ENCODE measurements around the gene SLC35A3. TPM values are rescaled to one million over a fixed set of nuclear protein-coding genes. Genes with fewer than 3 reads are reported as not detected.

The SLC35A3 gene
- total and polyA plus RNA-seq, 7 donors: 20.2 to 40.6 (median 23.9) TPM

DNA sequence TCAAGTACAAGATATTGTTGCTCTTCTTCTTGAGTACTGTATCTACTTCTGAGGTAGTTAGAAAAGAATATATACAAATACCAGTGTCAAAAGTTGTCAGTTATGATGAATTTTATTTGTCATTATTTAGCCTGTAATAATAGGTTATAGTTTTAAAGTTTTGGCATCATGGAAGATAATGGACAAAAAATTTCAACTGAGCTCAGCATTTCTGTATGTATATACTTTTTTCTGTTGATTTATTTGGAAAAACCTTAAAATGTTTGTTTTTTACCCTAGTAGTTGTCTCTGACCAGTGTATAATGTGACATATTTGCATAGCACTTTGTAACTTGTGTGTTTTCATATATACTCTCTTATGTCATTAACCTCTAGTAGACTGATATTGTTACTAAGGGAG is 11.1 kb downstream of the SLC35A3 start:
- intact Hi-C loops (cut with DNase I): no loop called here
- no peak for DNase-seq
- H3K4me1 ChIP-seq: no peaks in the 10 kb centered on the region
- TF ChIP-seq, protein P1, sequence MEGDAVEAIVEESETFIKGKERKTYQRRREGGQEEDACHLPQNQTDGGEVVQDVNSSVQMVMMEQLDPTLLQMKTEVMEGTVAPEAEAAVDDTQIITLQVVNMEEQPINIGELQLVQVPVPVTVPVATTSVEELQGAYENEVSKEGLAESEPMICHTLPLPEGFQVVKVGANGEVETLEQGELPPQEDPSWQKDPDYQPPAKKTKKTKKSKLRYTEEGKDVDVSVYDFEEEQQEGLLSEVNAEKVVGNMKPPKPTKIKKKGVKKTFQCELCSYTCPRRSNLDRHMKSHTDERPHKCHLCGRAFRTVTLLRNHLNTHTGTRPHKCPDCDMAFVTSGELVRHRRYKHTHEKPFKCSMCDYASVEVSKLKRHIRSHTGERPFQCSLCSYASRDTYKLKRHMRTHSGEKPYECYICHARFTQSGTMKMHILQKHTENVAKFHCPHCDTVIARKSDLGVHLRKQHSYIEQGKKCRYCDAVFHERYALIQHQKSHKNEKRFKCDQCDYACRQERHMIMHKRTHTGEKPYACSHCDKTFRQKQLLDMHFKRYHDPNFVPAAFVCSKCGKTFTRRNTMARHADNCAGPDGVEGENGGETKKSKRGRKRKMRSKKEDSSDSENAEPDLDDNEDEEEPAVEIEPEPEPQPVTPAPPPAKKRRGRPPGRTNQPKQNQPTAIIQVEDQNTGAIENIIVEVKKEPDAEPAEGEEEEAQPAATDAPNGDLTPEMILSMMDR (IDR thresholded peaks at IDR 0.05): no peak
- TF ChIP-seq POLR2A (IDR thresholded peaks at IDR 0.05) (no peak), POLR2AphosphoS5 (IDR thresholded peaks at IDR 0.05) (no peak), EP300 (IDR thresholded peaks at IDR 0.05) (no peak)
- no peak overlapping the region for H3K27ac ChIP-seq
- H3K4me3 ChIP-seq: no peak overlapping the region
- H3K27me3 ChIP-seq: no peaks in the 10 kb centered on the region
- no peaks in the 10 kb centered on the region for H3K9me3 ChIP-seq
- peaks cover 0 to 6% (median 0%) of the 10 kb centered on the region in 4 donors for H3K36me3 ChIP-seq

DNA sequence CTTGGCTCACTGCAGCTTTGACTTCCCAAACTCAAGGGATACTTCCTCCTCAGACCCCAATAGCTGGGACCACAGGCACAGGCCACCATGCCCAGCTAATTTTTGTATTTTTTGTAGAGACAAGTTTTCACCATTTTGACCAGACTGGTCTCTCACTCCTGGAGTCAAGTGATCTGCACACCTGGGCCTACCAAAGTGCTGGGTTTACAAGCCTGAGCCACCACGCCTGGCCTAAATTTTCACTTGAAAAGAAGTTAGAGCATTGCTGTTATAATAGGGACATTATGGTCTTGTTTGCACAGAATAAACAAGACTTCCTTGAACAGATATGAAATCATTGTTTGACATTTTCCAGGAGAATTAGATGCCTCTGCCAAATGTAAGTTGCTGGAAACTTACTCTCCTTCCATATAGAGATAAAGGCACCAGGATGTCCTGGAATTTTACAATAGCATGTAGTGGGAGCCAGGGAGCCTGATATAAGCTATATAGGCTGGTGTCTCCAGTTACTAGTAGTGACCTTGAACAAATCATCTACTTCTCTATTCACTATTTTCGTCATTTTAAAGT is 16.9 kb downstream of the SLC35A3 start:
- peaks cover 0 to 12% (median 8%) of the 10 kb centered on the region in 4 donors for H3K4me1 ChIP-seq
- TF ChIP-seq POLR2AphosphoS5 (IDR thresholded peaks at IDR 0.05) (no peak), EP300 (IDR thresholded peaks at IDR 0.05) (no peak), POLR2A (IDR thresholded peaks at IDR 0.05) (no peak)
- TF ChIP-seq, protein P1 (IDR thresholded peaks at IDR 0.05): no peak
- intact Hi-C loops (cut with DNase I): no loop called here
- no peaks in the 10 kb centered on the region for H3K27me3 ChIP-seq
- peak overlapping the region in 2 of 4 donors; percentile 23 to 50 for H3K27ac ChIP-seq
- WGBS, 2 donors: 16 to 70% methylated on average over 2 of the region's 2 CpGs
- H3K4me3 ChIP-seq: no peak overlapping the region
- peaks cover 0 to 6% (median 0%) of the 10 kb centered on the region in 4 donors for H3K36me3 ChIP-seq
- no peak for DNase-seq
- peaks cover 0 to 3% (median 0%) of the 10 kb centered on the region in 4 donors for H3K9me3 ChIP-seq

DNA sequence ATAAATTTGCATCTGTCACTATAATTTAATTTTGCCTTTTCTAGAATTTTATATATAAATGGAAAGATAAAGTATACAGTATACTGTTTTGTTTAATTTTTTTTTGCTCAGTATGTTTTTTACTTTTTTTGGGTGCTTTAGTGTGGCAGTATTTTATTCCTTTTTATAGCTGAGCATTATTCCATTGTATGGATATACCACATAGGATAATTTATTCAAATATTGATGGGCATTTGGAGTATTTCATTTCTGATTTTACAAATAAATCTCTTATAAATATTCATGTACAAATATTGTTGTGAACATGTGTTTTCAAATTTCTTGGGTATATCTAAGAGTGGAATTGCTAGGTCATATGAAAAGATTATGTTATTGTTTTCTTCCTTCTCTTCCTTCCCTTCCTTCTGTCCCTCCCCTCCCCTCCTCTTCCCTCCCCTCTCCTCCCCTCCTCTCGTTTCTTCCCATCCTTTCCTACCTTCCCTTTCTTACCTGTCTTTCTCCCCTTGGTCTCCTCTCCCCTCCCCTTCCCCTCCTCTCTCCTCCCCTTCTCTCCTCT is 18.5 kb downstream of the SLC35A3 start:
- intact Hi-C loops (cut with DNase I): no loop called here
- TF ChIP-seq POLR2AphosphoS5 (IDR thresholded peaks at IDR 0.05) (no peak), EP300 (IDR thresholded peaks at IDR 0.05) (no peak), POLR2A (IDR thresholded peaks at IDR 0.05) (no peak)
- TF ChIP-seq, protein P1 (IDR thresholded peaks at IDR 0.05): no peak
- Histone ChIP-seq H3K27me3 (no peaks in the 10 kb centered on the region), H3K4me1 (peaks cover 0 to 12% (median 8%) of the 10 kb centered on the region in 4 donors), H3K27ac (no peak overlapping the region), H3K4me3 (no peak overlapping the region), H3K36me3 (peaks cover 0 to 9% (median 0%) of the 10 kb centered on the region in 4 donors), H3K9me3 (peaks cover 0 to 5% (median 0%) of the 10 kb centered on the region in 4 donors)
- 81 to 86% methylated on average over 1 of the region's 1 CpG for WGBS, 2 donors
- DNase-seq: no peak

DNA sequence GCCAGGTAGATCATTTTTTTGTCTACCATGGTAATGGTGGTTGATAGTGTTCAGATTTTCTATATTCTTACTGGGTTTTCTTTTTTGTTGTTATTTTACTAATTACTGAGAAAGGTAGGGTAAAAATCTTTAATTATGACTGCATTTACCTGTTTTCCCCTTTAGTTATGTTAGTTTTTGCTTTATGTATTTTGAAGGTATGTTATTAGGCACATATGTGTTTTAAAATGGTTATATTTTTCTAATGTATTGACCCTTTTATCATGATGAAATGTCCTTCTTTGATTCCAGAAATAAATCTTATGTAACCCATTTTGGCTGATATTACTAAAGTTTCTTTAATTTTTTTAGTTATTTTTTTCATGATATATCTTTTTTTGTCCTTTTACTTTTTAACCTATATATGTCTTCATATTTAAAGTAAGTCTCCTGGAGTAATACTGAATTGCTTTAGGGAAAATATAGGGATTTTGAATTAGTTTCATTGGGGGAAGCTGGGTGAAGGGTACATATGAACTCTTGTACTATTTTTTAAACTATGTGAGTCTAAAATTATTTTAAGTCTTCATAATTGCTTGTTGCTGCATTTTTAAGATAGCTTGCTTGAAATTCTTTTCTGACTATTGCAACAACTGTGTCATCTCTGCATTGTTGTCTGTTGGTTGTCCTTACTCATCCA is 22.4 kb downstream of the SLC35A3 start:
- peaks cover 0 to 2% (median 0%) of the 10 kb centered on the region in 4 donors for H3K4me1 ChIP-seq
- no peak overlapping the region for H3K27ac ChIP-seq
- no peak for DNase-seq
- peaks cover 0 to 5% (median 0%) of the 10 kb centered on the region in 4 donors for H3K9me3 ChIP-seq
- TF ChIP-seq EP300 (IDR thresholded peaks at IDR 0.05): no peak
- no peak for TF ChIP-seq POLR2AphosphoS5 (IDR thresholded peaks at IDR 0.05)
- no peak for TF ChIP-seq POLR2A (IDR thresholded peaks at IDR 0.05)
- TF ChIP-seq, protein P1 (IDR thresholded peaks at IDR 0.05): no peak
- peaks cover 0 to 24% (median 2%) of the 10 kb centered on the region in 4 donors for H3K36me3 ChIP-seq
- intact Hi-C loops (cut with DNase I): no loop called here
- H3K4me3 ChIP-seq: no peak overlapping the region
- H3K27me3 ChIP-seq: no peaks in the 10 kb centered on the region

Data from sigmoid colon (tissue), 7 donors.